Stimulated activated CD4-positive, alpha-beta T cell treated with anti-CD3 and anti-CD28 coated beads, Interleukin-1b, Interleukin-23, amount 100 ng/mL, for 24 hours (primary cell): ENCODE results near the gene SFSWAP.
"Not testable (repeated sequence)": the region's sequence is repeated elsewhere in the genome, so short reads cannot be mapped to it uniquely, and the experiment has no call there.

ENCODE experiments used
- DNase-seq, 4 experiments: peaks; one replicate each; pipeline ENCODE4 v3.0.0-alpha.2; 2020; ENCODE audit warnings: low read depth in 4 of 4, low spot score in 1 of 4

Gene SFSWAP

GRCh38 chr12:131710464-131711457, at the start of gene SFSWAP:
SFSWAP (plus strand) TSS chr12:131711090; CDS start chr12:131711230, 140 bp downstream.
- peak; percentile 53 to 64 (median 56) for DNase-seq

- DNase-seq, result not testable (repeated sequence)
These were observed 49.5 kb upstream of the SFSWAP start for GRCh38 chr12:131661170-131661985.

- DNase-seq, result not testable (repeated sequence)
These were observed 49.0 kb upstream of the SFSWAP start for GRCh38 chr12:131661986-131662288.

GRCh38 chr12:131662346-131662745, 48.5 kb upstream of the SFSWAP start:
- DNase-seq, result not testable (repeated sequence)

- not testable (repeated sequence) for DNase-seq
These were observed 45.2 kb upstream of the SFSWAP start for GRCh38 chr12:131665666-131666065.

- DNase-seq, result not testable (repeated sequence)
These were observed 44.4 kb upstream of the SFSWAP start for GRCh38 chr12:131666486-131666885.

DNA sequence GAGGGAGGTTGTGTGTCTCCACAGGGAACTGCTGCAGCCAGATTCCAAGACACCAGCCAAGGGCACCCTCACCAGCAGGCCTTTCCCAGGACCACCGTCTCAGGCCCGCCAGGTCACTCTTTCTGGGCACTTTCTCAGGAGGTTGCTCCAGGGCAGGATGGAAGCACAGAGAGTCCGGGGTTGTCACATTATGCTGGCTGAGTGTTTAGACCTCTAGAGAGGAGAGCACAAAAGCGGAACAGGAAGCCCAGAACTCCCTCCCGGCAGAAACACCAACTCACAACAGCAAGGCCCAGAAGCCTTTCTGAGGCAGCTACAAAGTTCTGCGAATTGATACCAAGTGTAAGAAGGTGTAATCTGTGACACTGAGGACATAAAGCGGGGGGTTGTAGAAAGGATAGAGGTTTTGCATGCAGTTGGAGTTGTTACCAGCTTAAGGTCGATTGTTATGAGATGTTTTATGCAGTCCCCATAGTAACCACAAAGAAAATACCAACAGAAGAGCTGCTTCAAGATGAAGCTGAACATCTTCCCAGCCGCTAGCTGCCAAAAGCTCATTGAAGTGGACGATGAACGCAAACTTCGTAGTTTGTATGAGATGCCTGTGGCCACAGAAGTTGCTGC, 43.8 kb upstream of the SFSWAP start:
- DNase-seq, result not testable (repeated sequence)

- DNase-seq, result no peak
These were observed 39.6 kb upstream of the SFSWAP start for GRCh38 chr12:131671276-131671675.

GRCh38 chr12:131671871-131672270, 39.0 kb upstream of the SFSWAP start:
- DNase-seq, result no peak

GRCh38 chr12:131672311-131672940, 38.5 kb upstream of the SFSWAP start:
- no peak for DNase-seq

GRCh38 chr12:131672941-131673887, 37.7 kb upstream of the SFSWAP start:
- no peak for DNase-seq

- DNase-seq, result no peak
These were observed 37.0 kb upstream of the SFSWAP start for GRCh38 chr12:131673888-131674257.

GRCh38 chr12:131674373-131674772, 36.5 kb upstream of the SFSWAP start:
- DNase-seq, result no peak

DNA sequence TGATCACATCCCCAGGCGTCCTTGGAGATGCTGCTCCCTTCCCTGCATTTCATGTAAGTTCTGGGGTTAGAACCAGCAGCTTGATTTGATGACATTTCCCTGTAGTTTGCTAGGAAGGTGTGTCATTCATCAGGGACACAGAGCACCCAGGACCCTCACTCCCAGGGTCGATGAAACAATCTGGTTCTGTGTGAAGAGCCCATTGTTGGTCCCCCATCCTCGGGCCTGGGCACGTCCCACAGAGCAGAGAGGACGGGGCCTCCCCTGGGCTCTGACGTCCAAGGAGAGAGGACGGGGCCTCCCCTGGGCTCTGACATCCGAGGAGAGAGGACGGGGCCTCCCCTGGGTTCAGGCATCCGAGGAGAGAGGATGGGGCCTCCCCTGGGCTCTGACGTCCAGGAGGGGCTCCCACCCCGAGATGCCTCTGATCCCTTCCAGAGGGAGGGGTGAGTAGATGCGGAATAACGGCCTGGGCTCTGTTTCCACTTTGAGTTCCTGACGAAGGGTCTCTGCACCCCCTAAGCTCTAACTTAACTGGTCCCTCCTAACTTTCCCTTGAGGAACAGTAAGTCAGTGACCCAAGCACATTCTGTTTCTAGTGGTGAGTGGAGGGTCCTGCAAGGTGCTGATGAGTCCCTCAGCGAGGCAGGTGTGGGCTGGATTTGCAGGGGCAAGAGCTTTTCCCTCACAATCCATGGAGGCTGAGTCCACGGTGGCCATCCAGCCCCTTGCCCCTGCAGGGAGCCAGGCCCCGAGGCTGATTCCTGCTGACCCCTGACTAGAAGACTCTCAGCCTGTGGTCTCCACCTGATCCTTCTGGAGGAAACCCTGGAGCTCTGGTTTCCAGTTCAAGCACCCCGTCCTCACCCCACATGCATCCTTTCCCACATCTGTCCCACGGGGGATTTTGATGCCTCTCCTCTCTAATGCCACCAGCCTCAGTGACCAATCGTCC, 35.5 kb upstream of the SFSWAP start:
- no peak for DNase-seq

- no peak for DNase-seq
These were observed 34.3 kb upstream of the SFSWAP start for GRCh38 chr12:131676544-131676943.

GRCh38 chr12:131677067-131677466, 33.8 kb upstream of the SFSWAP start:
- DNase-seq, result not testable (repeated sequence)

DNA sequence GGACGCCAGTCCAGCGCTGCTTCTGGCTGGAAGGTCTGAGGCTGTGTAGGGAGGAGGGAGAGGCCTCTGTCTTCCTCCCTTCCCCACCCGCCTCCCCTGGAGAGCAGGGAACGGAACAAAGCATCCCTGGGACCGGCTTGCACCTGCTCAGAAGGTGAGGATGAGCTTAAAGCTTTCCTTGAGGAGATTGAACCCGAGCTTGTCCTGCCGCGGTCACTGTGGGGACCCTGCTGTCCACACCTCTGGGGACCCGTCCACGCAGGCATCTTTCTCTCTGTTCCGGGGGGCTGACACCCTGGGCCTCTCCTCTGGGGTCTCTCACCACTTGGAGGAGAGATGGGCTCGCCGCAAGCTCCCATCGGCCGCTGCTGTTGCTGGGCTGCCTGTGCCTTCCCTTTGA, 33.2 kb upstream of the SFSWAP start:
- no peak for DNase-seq

DNA sequence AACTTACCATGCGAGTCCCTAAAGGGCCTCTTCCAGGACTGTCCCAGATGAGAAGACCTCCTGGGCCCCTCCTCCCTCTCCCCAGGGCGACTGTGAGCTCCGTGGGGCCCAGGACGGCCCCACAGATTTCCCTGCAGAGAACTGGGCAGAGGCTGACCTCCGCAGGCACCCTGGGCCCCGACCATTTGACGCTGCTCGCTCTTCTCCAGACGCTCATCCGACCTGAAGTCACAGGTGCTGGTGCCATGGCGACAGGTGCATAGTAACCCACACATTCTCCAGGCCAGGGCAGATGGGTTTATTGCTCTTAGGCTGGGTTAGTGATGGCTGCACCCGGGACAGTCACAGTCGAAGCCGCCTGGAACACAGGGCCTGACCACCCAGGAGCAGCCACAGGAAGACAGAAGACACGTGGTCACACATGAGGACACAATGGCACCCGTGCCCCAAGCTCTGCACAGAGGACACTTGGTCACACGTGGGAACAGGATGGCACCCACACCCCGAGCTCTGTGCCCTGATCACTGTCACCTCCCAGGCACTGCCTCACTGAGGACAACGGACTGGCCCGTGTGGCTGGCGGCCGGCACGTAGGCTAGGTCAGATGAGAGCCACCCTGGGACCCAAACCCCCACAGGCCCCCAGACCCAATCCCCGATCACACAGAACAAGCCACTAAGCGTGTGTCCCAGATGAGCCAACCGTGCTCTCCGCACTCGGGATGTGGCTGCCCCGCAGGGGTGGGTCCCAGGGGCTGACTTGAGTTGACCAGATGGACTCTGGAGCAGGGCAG, 32.3 kb upstream of the SFSWAP start:
- DNase-seq, result not testable (repeated sequence)
